K562 (cell line): ENCODE data around the gene CLDN25.

ENCODE experiments used
- BRD9 ChIP-seq: fragments of 450-650 bp; IDR thresholded peaks from 2 replicates; pipeline ENCODE4 v1.6.1; 2018; ENCODE audit warnings: low read depth; ENCODE audit not compliant: partially characterized antibody
- CBX2 ChIP-seq: fragments of 200-600 bp; sonication (generic); IDR thresholded peaks from one replicate; pipeline ENCODE4 v1.6.1; 2012; ENCODE audit warnings: mild to moderate bottlenecking, low read length, inconsistent platforms; ENCODE audit not compliant: insufficient read depth, poor library complexity, severe bottlenecking
- CBX5 ChIP-seq: IDR thresholded peaks from 2 replicates; pipeline ENCODE4 v1.6.1; 2014; ENCODE audit warnings: low read depth, borderline replicate concordance
- CTCF ChIP-seq, 3 experiments: IDR thresholded peaks in 2 of 3; conservative IDR thresholded peaks in 1 of 3; 2 replicates each; pipeline ENCODE4 v1.5.1; 2011 to 2012; ENCODE audit warnings: low read length in 3 of 3, mild to moderate bottlenecking in 3 of 3, control low read depth in 2 of 3, improper control_type of control experiment in 1 of 3, inconsistent platforms in 1 of 3, low read depth in 1 of 3, mixed read lengths in 1 of 3, moderate library complexity in 1 of 3; ENCODE audit not compliant: insufficient read depth in 2 of 3
- MAZ ChIP-seq, 2 experiments: fragments of 450-650 bp in 1 of 2; sonication (generic) in 1 of 2; formaldehyde crosslinking; IDR thresholded peaks in 1 of 2; conservative IDR thresholded peaks in 1 of 2; 2 replicates each; pipeline versions ENCODE4 v1.4.0 to v1.5.0; 2020; ENCODE audit warnings: mild to moderate bottlenecking in 1 of 2, missing genetic modification reagents in 1 of 2
- PPARD ChIP-seq: fragments of 250-450 bp; sonication (Bioruptor Pico); IDR thresholded peaks from 2 replicates; pipeline ENCODE4 v1.8.0; 2022; ENCODE audit warnings: inconsistent platforms, mild to moderate bottlenecking, moderate library complexity

- TF ChIP-seq BRD9 = no peak
- TF ChIP-seq CBX5 = no peak
- no peak for TF ChIP-seq CTCF (IDR thresholded peaks at IDR 0.05 in 2 of 3, conservative IDR thresholded peaks at IDR 0.05 in 1 of 3; ENCODE audit: insufficient read depth in 2 of 3, low read depth in 1 of 3, low read length in 3 of 3)
- no peak for TF ChIP-seq MAZ (CRISPR knock-in tag; conservative IDR thresholded peaks at IDR 0.05 in 1 of 2, IDR thresholded peaks at IDR 0.05 in 1 of 2)
- TF ChIP-seq CBX2 = no peak
- no peak for TF ChIP-seq PPARD (CRISPR knock-in tag)
These were observed 50.2 kb downstream of the CLDN25 start for GRCh38 chr11:113829751-113830150.
